HCT116 (cell line): Measurements from ENCODE around the gene LDB2. TPM values are rescaled to one million over a fixed set of nuclear protein-coding genes. Genes with fewer than 3 reads are reported as not detected.

ENCODE experiments used
- ATAC-seq: fragments of 200-7000 bp; cut with Tn5 transposase; 2 replicates; pipeline ENCODE4 v1.9.1; 2020; ENCODE audit warnings: mild to moderate bottlenecking, moderate library complexity
- BruUV-seq: library from RNA; stranded (reverse); fragments of 400-500 nt; replicated peaks from 2 replicates; lab custom pipeline; 2021; lab: Mats Ljungman, UMichigan
- CTCF ChIA-PET: fragments of 300-600 bp; sonication (Branson Sonifier 250); formaldehyde crosslinking; loops from one replicate; lab custom pipeline; 2021; ENCODE audit warnings: antibody characterized with exemption; lab: Charles Lee
- POLR2A ChIA-PET: fragments of 300-600, 350-600 bp; sonication (Branson Sonifier 250); formaldehyde crosslinking; loops from one replicate; lab custom pipeline; 2021; ENCODE audit warnings: antibody characterized with exemption; lab: Charles Lee
- RAD21 ChIA-PET, 2 experiments: fragments of 300-600 bp; sonication (Branson Sonifier 250); formaldehyde crosslinking; loops; one replicate each; lab custom pipeline; 2023; ENCODE audit warnings: low total read pairs in 2 of 2; ENCODE audit not compliant: uncharacterized antibody in 2 of 2, unreplicated experiment in 2 of 2, low non-redundant PET in 1 of 2; lab: Charles Lee
- DNase-seq: peaks from one replicate; pipeline ENCODE4 v3.0.0-alpha.2; 2010; ENCODE audit warnings: low read depth, low spot score
- H2AFZ ChIP-seq: fragments of 200-600 bp; shearing (Covaris generic), sonication (generic); 2 replicates; pipeline ENCODE4 v1.6.1; 2017; ENCODE audit warnings: low read depth, mixed run types, mixed read lengths, antibody characterized with exemption, low read length; ENCODE audit not compliant: poor library complexity, severe bottlenecking
- H3K27ac ChIP-seq: 2 replicates; pipeline ENCODE4 v1.5.1; 2012; ENCODE audit warnings: low read depth, low read length
- H3K27me3 ChIP-seq: fragments of 200-600 bp; sonication (generic); 2 replicates; pipeline ENCODE4 v1.6.1; 2016; ENCODE audit warnings: mixed run types, low read length, mixed read lengths; ENCODE audit not compliant: insufficient read depth
- H3K36me3 ChIP-seq, 2 experiments: fragments of 200-500 bp in 1 of 2; fragments of 200-600 bp in 1 of 2; sonication (Bioruptor generic) in 1 of 2; sonication (generic) in 1 of 2; 2 replicates each; pipeline versions ENCODE4 v1.5.1 to v1.6.1; 2014 to 2016; ENCODE audit warnings: low read length in 2 of 2, inconsistent platforms in 1 of 2, mixed read lengths in 1 of 2, mixed run types in 1 of 2; ENCODE audit not compliant: insufficient read depth in 2 of 2, control insufficient read depth in 1 of 2
- H3K4me1 ChIP-seq, 2 experiments: fragments of 200-600 bp in 1 of 2; sonication (generic) in 1 of 2; 2 replicates each; pipeline versions ENCODE4 v1.5.1 to v1.6.1; 2012 to 2017; ENCODE audit warnings: low read length in 2 of 2, inconsistent platforms in 1 of 2, mild to moderate bottlenecking in 1 of 2, mixed read lengths in 1 of 2, mixed run types in 1 of 2, moderate library complexity in 1 of 2; ENCODE audit not compliant: insufficient read depth in 2 of 2, control insufficient read depth in 1 of 2
- H3K4me2 ChIP-seq: fragments of 200-600 bp; sonication (generic); 2 replicates; pipeline ENCODE4 v1.6.1; 2017; ENCODE audit warnings: mixed run types, low read length, mixed read lengths
- H3K4me3 ChIP-seq, 2 experiments: fragments of 200-600 bp in 1 of 2; sonication (generic) in 1 of 2; replicated peaks in 1 of 2; 2 replicates each; pipeline ENCODE4 v1.5.1; 2011 to 2016; ENCODE audit warnings: low read length in 2 of 2, control low read depth in 1 of 2, low read depth in 1 of 2, mild to moderate bottlenecking in 1 of 2, mixed read lengths in 1 of 2, mixed run types in 1 of 2
- H3K79me2 ChIP-seq: fragments of 200-600 bp; sonication (generic); 2 replicates; pipeline ENCODE4 v1.6.1; 2017; ENCODE audit warnings: mild to moderate bottlenecking, mixed run types, low read length, moderate library complexity, mixed read lengths; ENCODE audit not compliant: insufficient read depth
- H3K9ac ChIP-seq: fragments of 200-600 bp; sonication (generic); 2 replicates; pipeline ENCODE4 v1.6.1; 2016; ENCODE audit warnings: low read length, mixed read lengths
- H3K9me2 ChIP-seq: fragments of 200-600 bp; sonication (generic), shearing (Covaris generic); 2 replicates; pipeline ENCODE4 v1.6.1; 2017; ENCODE audit warnings: mixed run types, mild to moderate bottlenecking, moderate library complexity; ENCODE audit not compliant: insufficient read depth
- H3K9me3 ChIP-seq, 2 experiments: fragments of 200-500 bp in 1 of 2; fragments of 200-600 bp in 1 of 2; sonication (Bioruptor generic) in 1 of 2; sonication (generic) in 1 of 2; 2 replicates each; pipeline ENCODE4 v1.6.1; 2014 to 2017; ENCODE audit warnings: low read length in 2 of 2, mixed read lengths in 2 of 2, inconsistent platforms in 1 of 2, low read depth in 1 of 2, mild to moderate bottlenecking in 1 of 2, mixed run types in 1 of 2, moderate library complexity in 1 of 2; ENCODE audit not compliant: control insufficient read depth in 1 of 2, insufficient read depth in 1 of 2
- H4K20me1 ChIP-seq: fragments of 200-600 bp; sonication (generic), shearing (Covaris generic); 2 replicates; pipeline ENCODE4 v1.6.1; 2017; ENCODE audit warnings: mixed run types, mild to moderate bottlenecking, moderate library complexity; ENCODE audit not compliant: insufficient read depth
- CBX3 ChIP-seq: IDR thresholded peaks from 2 replicates; pipeline ENCODE4 v1.6.1; 2012; ENCODE audit warnings: low read depth
- CEBPB ChIP-seq: IDR thresholded peaks from 2 replicates; pipeline ENCODE4 v1.6.1; 2012; ENCODE audit warnings: low read depth
- CTCF ChIP-seq, 3 experiments: fragments of 200-600 bp in 1 of 3; sonication (generic) in 1 of 3; IDR thresholded peaks in 2 of 3; conservative IDR thresholded peaks in 1 of 3; 2 replicates each; pipeline ENCODE4 v1.5.1; 2012 to 2017; ENCODE audit warnings: low read depth in 2 of 3, low read length in 2 of 3, antibody characterized with exemption in 1 of 3, borderline replicate concordance in 1 of 3, control low read depth in 1 of 3, mild to moderate bottlenecking in 1 of 3, mixed read lengths in 1 of 3, mixed run types in 1 of 3, moderate library complexity in 1 of 3; ENCODE audit not compliant: insufficient read depth in 1 of 3
- EZH2phosphoT487 ChIP-seq: fragments of 200-600 bp; IDR thresholded peaks from 2 replicates; pipeline ENCODE4 v1.6.1; 2018; ENCODE audit warnings: antibody characterized with exemption, borderline replicate concordance
- MAX ChIP-seq: IDR thresholded peaks from 2 replicates; pipeline ENCODE4 v1.6.1; 2012
- POLR2A ChIP-seq: IDR thresholded peaks from 2 replicates; pipeline ENCODE4 v1.7.0; 2011; ENCODE audit warnings: borderline replicate concordance; ENCODE audit not compliant: insufficient read depth, insufficient read length; ENCODE audit errors: extremely low read depth
- TCF7L2 ChIP-seq: IDR thresholded peaks from 2 replicates; pipeline ENCODE4 v1.7.0; 2011; ENCODE audit warnings: borderline replicate concordance, inconsistent platforms; ENCODE audit not compliant: insufficient read depth, insufficient read length; ENCODE audit errors: extremely low read depth
- YY1 ChIP-seq: IDR thresholded peaks from 2 replicates; pipeline ENCODE4 v1.6.1; 2011; ENCODE audit warnings: low read length, low read depth, moderate library complexity, mild to moderate bottlenecking; ENCODE audit not compliant: insufficient replicate concordance; ENCODE audit errors: extremely low read depth
- ZBTB33 ChIP-seq: IDR thresholded peaks from 2 replicates; pipeline ENCODE4 v1.6.1; 2011; ENCODE audit warnings: mild to moderate bottlenecking, low read length, moderate library complexity; ENCODE audit not compliant: insufficient replicate concordance; ENCODE audit errors: extremely low read depth
- ZFX ChIP-seq: fragments of 450-650 bp; IDR thresholded peaks from 2 replicates; pipeline ENCODE4 v1.6.1; 2017
- ZNF274 ChIP-seq: fragments of 200-500 bp; sonication (Bioruptor generic); IDR thresholded peaks from 2 replicates; pipeline ENCODE4 v1.6.1; 2014; ENCODE audit warnings: mild to moderate bottlenecking, low read depth, low read length, inconsistent platforms
- intact Hi-C: fragments of 100-400 bp; cut with micrococcal nuclease; formaldehyde crosslinking; loops from 2 replicates; pipeline ENCODE4 v1.10.0; 2022
- total RNA-seq: library from RNA; stranded (reverse); gene quantifications from one replicate; pipeline ENCODE4 v1.2.1, GENCODE V29; 2021; ENCODE audit not compliant: unreplicated experiment

LDB2 gene
- total RNA-seq, 1 experiment from 2014 or later = 0.12 TPM

- Histone ChIP-seq H3K9me3 (no peaks in the 10 kb centered on the region), H3K9ac (no peak overlapping the region), H4K20me1 (no peaks in the 10 kb centered on the region), H3K4me2 (no peak overlapping the region), H3K36me3 (no peaks in the 10 kb centered on the region), H3K4me3 (no peak overlapping the region), H3K27ac (no peak overlapping the region), H3K9me2 (no peaks in the 10 kb centered on the region), H3K27me3 (peaks cover 14% of the 10 kb centered on the region), H3K79me2 (no peaks in the 10 kb centered on the region), H3K4me1 (no peaks in the 10 kb centered on the region), H2AFZ (no peak overlapping the region)
- ChIA-PET RAD21 (no interaction called here), CTCF (no interaction called here), POLR2A (no interaction called here)
- TF ChIP-seq MAX (no peak), CEBPB (no peak), EZH2phosphoT487 (no peak), ZNF274 (no peak), YY1 (no peak), TCF7L2 (no peak), ZFX (no peak), ZBTB33 (no peak), POLR2A (no peak), CBX3 (no peak), CTCF (IDR thresholded peaks at IDR 0.05 in 2 of 3, conservative IDR thresholded peaks at IDR 0.05 in 1 of 3; ENCODE audit: borderline replicate concordance in 1 of 3, insufficient read depth in 1 of 3, low read depth in 2 of 3, low read length in 2 of 3) (no peak)
- ATAC-seq = no peak
- BruUV-seq = no TSS peak
- intact Hi-C loops = no loop called here
- DNase-seq = no peak
Measured at GRCh38 chr4:16462656-16463055, 435.8 kb downstream of the LDB2 start.
